ENCODE measurements around the gene MANSC1. TPM values are rescaled to one million over a fixed set of nuclear protein-coding genes. Genes with fewer than 3 reads are reported as not detected.

Gene MANSC1
- total RNA-seq, 1 donor from 2014 or later: 6.2 TPM

DNA sequence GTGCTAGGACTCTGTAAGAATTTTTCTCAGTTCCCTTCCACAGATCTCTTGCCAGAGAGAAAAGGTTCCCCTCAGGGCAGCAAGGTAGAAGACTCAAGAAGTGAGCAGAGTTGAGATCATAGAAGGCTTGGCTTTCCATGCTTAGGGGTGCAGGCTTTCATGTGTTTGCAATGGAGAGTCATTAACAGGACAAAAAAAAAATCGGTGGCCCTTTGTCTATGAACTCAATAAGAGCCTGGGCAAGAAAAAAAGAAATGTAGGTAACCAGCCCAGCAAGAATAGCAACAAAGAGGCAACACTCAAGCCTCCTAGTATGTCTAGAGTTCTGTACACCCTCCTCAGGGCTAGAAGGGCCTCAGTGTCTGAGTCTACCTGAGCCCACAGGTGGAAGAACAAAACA is 59.8 kb downstream of the MANSC1 start:
- H4K20me1 ChIP-seq (ENCODE audit: low read depth): no peaks in the 10 kb centered on the region
- peaks cover 18% of the 10 kb centered on the region for H3F3A ChIP-seq (ENCODE audit: low read depth)
- H3K4me3 ChIP-seq: no peak overlapping the region
- Mint-ChIP-seq H3K4me1 (peaks cover 27% of the 10 kb centered on the region), H3K27me3 (ENCODE audit: insufficient read depth, low read depth) (peaks cover 7% of the 10 kb centered on the region), H3K9me3 (peaks cover 12% of the 10 kb centered on the region), H3K36me3 (no peaks in the 10 kb centered on the region), H3K4me3 (no peak overlapping the region), H3K27ac (no peak overlapping the region)
- H3K27ac ChIP-seq: no peak overlapping the region
- H3K9ac ChIP-seq: no peak overlapping the region
- H2AFZ ChIP-seq (replicated peaks): no peak overlapping the region
- H3K79me2 ChIP-seq (ENCODE audit: low read depth): no peaks in the 10 kb centered on the region
- TF ChIP-seq EZH2phosphoT487 (IDR thresholded peaks at IDR 0.05) (no peak), EZH2 (IDR thresholded peaks at IDR 0.05) (no peak)
- TF ChIP-seq, protein P1, sequence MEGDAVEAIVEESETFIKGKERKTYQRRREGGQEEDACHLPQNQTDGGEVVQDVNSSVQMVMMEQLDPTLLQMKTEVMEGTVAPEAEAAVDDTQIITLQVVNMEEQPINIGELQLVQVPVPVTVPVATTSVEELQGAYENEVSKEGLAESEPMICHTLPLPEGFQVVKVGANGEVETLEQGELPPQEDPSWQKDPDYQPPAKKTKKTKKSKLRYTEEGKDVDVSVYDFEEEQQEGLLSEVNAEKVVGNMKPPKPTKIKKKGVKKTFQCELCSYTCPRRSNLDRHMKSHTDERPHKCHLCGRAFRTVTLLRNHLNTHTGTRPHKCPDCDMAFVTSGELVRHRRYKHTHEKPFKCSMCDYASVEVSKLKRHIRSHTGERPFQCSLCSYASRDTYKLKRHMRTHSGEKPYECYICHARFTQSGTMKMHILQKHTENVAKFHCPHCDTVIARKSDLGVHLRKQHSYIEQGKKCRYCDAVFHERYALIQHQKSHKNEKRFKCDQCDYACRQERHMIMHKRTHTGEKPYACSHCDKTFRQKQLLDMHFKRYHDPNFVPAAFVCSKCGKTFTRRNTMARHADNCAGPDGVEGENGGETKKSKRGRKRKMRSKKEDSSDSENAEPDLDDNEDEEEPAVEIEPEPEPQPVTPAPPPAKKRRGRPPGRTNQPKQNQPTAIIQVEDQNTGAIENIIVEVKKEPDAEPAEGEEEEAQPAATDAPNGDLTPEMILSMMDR (IDR thresholded peaks at IDR 0.05): no peak
- DNase-seq (ENCODE audit: low spot score): no peak
- peaks cover 16% of the 10 kb centered on the region for H3K4me1 ChIP-seq
- no peaks in the 10 kb centered on the region for H3K9me3 ChIP-seq (ENCODE audit: low read depth)
- H3K36me3 ChIP-seq: no peaks in the 10 kb centered on the region
- H3K4me2 ChIP-seq: no peak overlapping the region
- no peaks in the 10 kb centered on the region for H3K27me3 ChIP-seq

DNA sequence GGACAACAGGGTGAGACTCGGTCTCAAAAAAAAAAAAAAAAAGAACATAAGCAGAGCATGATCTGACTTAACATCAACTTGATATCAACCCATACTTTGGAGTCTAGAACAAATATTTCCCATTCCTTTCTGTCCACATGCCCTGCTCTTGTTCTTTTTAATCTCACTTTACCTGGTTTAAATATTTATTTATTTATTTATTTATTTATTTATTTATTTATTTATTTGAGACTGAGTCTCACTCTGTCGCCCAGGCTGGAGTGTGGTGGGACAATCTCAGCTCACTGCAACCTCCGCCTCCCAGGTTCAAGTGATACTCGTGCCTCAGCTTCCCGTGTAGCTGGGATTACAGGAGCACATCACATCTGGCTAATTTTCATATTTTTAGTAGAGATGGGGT is 63.6 kb downstream of the MANSC1 start:
- Histone ChIP-seq H3K4me3 (no peak overlapping the region), H3K4me2 (no peak overlapping the region), H3K9ac (no peak overlapping the region), H3K9me3 (ENCODE audit: low read depth) (no peaks in the 10 kb centered on the region), H3K79me2 (ENCODE audit: low read depth) (no peaks in the 10 kb centered on the region), H2AFZ (replicated peaks) (no peak overlapping the region), H3F3A (ENCODE audit: low read depth) (peaks cover 27% of the 10 kb centered on the region), H3K27me3 (no peaks in the 10 kb centered on the region), H3K36me3 (no peaks in the 10 kb centered on the region), H3K4me1 (peaks cover 22% of the 10 kb centered on the region), H4K20me1 (ENCODE audit: low read depth) (no peaks in the 10 kb centered on the region), H3K27ac (no peak overlapping the region)
- H3K36me3 Mint-ChIP-seq: no peaks in the 10 kb centered on the region
- H3K4me1 Mint-ChIP-seq: peaks cover 32% of the 10 kb centered on the region
- no peak overlapping the region for H3K27ac Mint-ChIP-seq
- no peak for DNase-seq (ENCODE audit: low spot score)
- peaks cover 17% of the 10 kb centered on the region for H3K27me3 Mint-ChIP-seq (ENCODE audit: insufficient read depth, low read depth)
- peaks cover 12% of the 10 kb centered on the region for H3K9me3 Mint-ChIP-seq
- no peak for TF ChIP-seq EZH2 (IDR thresholded peaks at IDR 0.05)
- TF ChIP-seq EZH2phosphoT487 (IDR thresholded peaks at IDR 0.05): no peak
- no peak overlapping the region for H3K4me3 Mint-ChIP-seq

DNA sequence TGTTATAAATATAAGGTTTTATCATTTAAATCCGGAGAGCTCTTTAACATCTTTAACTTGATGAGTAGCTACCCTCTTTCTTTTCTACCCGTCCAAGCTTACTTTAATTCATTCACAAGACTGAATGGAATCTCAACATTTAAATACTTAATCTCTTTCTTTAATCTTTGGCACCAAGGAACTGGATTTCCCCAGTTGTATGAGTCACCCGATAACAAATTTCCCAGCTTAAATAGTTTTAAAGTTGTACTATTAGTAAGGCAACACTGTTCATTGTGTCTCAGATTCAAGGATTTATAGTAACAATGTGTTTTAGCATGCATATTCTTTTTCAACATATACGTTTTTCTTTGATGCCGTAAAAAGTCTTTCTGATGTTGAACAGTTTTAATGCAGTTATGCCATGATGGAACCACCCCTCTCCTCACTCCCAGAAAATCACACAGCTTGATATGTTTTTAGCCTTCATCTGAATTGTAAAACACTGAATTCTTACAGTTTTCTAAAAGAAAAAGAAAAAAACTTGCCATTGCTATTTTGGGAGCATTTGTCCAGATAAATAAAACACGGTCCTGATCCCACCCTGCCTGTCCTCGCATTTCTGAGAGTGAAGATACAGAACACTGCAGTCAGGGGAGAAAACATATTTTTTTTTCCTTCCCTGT is 67.1 kb downstream of the MANSC1 start:
- no peak for DNase-seq (ENCODE audit: low spot score)
- TF ChIP-seq EZH2phosphoT487 (IDR thresholded peaks at IDR 0.05) (no peak), EZH2 (IDR thresholded peaks at IDR 0.05) (no peak)
- TF ChIP-seq, protein P1 (IDR thresholded peaks at IDR 0.05): no peak
- peak overlapping the region; percentile 79 for H3K27ac Mint-ChIP-seq
- H3K27me3 ChIP-seq: no peaks in the 10 kb centered on the region
- no peak overlapping the region for H3K27ac ChIP-seq
- H2AFZ ChIP-seq (replicated peaks): no peak overlapping the region
- peaks cover 27% of the 10 kb centered on the region for H3F3A ChIP-seq (ENCODE audit: low read depth)
- peaks cover 38% of the 10 kb centered on the region for H3K4me1 Mint-ChIP-seq
- H3K4me1 ChIP-seq: peaks cover 29% of the 10 kb centered on the region
- peaks cover under 1% of the 10 kb centered on the region for H3K36me3 Mint-ChIP-seq
- peaks cover 13% of the 10 kb centered on the region for H3K27me3 Mint-ChIP-seq (ENCODE audit: insufficient read depth, low read depth)
- no peak overlapping the region for H3K4me3 Mint-ChIP-seq
- H3K4me3 ChIP-seq: no peak overlapping the region
- H3K9me3 ChIP-seq (ENCODE audit: low read depth): no peaks in the 10 kb centered on the region
- H3K4me2 ChIP-seq: peak overlapping the region; percentile 7
- no peaks in the 10 kb centered on the region for H3K79me2 ChIP-seq (ENCODE audit: low read depth)
- peaks cover 11% of the 10 kb centered on the region for H3K9me3 Mint-ChIP-seq
- H4K20me1 ChIP-seq (ENCODE audit: low read depth): no peaks in the 10 kb centered on the region
- H3K36me3 ChIP-seq: no peaks in the 10 kb centered on the region
- H3K9ac ChIP-seq: no peak overlapping the region

DNA sequence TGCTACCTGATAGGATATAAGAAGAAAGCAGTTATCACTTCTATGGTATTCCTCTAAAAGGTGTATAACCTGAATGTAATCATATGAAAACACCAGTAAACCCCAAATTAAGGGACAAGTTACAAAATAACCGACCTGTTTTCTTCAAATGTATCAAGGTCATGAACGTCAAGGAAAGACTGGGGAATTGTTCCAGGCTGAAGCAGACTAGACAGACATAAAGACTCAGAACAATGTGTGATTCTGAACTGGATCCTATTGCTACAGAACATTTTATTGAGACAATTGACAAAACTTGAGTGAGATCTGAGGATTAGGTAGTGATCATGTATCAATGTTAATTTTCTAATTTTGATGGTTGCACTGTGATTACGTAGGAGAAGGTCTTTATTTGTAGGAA is 67.8 kb downstream of the MANSC1 start:
- Histone ChIP-seq H3K27ac (no peak overlapping the region), H3K4me2 (peak overlapping the region; percentile 7), H3K79me2 (ENCODE audit: low read depth) (no peaks in the 10 kb centered on the region), H3K4me3 (no peak overlapping the region), H3K4me1 (peaks cover 29% of the 10 kb centered on the region), H3F3A (ENCODE audit: low read depth) (peaks cover 27% of the 10 kb centered on the region), H2AFZ (replicated peaks) (no peak overlapping the region), H3K9me3 (ENCODE audit: low read depth) (no peaks in the 10 kb centered on the region), H3K9ac (no peak overlapping the region), H3K27me3 (no peaks in the 10 kb centered on the region), H3K36me3 (no peaks in the 10 kb centered on the region), H4K20me1 (ENCODE audit: low read depth) (no peaks in the 10 kb centered on the region)
- Mint-ChIP-seq H3K4me1 (peaks cover 38% of the 10 kb centered on the region), H3K9me3 (peaks cover 18% of the 10 kb centered on the region), H3K27me3 (ENCODE audit: insufficient read depth, low read depth) (peaks cover 10% of the 10 kb centered on the region), H3K4me3 (peak overlapping the region; percentile 12), H3K36me3 (peaks cover 2% of the 10 kb centered on the region), H3K27ac (peak overlapping the region; percentile 6)
- TF ChIP-seq, protein P1 (IDR thresholded peaks at IDR 0.05): no peak
- no peak for TF ChIP-seq EZH2phosphoT487 (IDR thresholded peaks at IDR 0.05)
- no peak for DNase-seq (ENCODE audit: low spot score)
